GM19395 (cell line): ENCODE data around the gene SIM1.

ENCODE experiments used
- ATAC-seq: cut with Tn5 transposase; IDR thresholded peaks from one replicate; pipeline ENCODE4 v1.9.1; 2021; ENCODE audit warnings: mild to moderate bottlenecking, moderate library complexity; ENCODE audit not compliant: unreplicated experiment

Gene SIM1

DNA sequence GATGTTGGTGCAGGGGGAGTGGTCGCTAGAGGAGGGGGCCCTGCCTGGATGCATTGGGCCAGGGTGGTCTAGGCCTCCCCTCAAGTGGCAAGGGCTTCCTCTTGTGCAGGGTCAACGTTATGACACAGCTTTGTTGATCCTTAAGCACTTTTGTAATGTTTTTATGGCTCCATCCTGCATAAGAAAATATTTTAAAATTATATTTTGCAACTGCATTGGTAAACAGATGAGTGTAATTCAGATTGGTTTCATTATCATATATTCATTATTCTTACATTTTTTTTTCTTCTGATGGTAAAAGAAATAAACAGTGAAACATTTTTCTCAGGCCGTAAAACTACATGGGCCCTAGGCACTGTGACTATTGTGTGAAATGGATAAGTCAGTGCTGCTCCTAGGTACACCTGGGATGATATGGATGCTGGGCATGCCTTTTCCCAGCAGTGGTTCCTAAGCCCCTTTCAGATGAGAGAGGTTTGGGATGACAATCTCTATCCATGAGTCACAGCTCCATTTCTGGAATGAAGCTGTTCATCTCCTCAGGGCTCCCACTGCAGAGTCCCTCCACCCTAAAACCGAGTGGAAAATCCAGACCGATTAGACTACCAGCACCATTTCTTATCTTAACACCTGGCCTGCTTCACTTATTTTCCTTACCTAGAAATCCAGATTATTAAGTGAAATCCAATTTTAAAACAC, 5.8 kb upstream of the SIM1 start:
- no peak for ATAC-seq

DNA sequence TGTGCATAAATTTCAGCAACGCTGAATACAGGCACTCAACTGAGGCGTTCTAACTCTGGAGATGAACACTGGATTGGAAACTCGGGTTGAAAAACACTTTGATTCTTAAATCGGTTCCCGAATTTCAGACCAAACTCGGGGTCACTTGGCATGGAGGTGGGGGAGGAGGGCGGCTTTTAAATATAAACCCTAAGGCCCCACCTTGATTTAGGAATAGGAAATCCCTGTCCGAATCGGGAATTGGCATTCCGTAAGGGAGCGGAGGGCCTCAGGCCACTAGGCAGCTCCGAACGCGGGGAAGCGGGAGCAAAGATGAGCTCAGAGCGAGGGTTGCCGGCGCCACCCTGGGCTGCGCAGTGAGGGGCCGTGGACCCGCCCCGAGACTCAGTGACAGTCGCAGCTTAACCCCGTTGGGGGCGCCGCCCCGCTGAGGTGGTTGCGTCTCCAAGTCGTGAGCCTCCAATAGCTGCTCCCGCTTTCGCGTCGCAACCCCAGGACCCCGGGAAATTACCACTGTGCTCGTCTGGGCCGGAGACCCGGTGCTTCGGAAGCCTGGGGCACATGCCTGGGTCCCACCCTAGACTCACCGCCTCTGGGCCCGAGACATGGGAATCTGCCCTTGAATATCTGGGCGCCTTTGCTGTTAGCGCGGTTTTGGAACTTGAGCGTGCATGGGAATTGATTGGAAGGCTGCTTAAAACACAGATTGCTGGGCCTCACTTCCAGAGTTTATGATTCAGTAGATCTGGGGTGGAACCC, 4.6 kb upstream of the SIM1 start:
- no peak for ATAC-seq

DNA sequence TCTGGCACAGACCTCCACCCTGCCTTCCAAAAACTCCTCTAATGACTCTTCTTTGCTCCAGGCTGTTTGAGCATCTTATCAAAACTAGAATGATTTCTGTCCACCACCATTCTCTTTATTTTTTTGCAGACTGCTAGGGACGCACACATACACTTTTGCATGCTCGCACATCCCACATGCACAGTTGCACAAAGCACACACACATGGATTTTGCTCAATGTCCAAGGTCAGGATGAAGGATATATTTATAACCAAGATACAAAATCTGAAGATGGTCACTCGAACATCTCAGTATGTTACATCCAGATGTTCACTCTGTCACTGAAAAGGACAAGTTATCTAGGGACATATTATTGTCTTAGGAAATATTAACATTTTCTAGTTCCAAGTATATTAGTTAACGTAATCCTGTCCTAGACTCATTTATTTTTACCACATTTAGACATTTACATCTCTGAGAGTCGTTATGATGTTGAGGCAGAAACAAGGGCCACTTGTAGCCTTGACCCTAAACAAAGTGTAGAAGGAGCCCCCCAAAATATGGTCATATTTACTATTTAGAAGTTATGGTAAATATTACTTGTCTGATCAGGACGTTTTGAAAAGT, 3.4 kb upstream of the SIM1 start:
- ATAC-seq: no peak

DNA sequence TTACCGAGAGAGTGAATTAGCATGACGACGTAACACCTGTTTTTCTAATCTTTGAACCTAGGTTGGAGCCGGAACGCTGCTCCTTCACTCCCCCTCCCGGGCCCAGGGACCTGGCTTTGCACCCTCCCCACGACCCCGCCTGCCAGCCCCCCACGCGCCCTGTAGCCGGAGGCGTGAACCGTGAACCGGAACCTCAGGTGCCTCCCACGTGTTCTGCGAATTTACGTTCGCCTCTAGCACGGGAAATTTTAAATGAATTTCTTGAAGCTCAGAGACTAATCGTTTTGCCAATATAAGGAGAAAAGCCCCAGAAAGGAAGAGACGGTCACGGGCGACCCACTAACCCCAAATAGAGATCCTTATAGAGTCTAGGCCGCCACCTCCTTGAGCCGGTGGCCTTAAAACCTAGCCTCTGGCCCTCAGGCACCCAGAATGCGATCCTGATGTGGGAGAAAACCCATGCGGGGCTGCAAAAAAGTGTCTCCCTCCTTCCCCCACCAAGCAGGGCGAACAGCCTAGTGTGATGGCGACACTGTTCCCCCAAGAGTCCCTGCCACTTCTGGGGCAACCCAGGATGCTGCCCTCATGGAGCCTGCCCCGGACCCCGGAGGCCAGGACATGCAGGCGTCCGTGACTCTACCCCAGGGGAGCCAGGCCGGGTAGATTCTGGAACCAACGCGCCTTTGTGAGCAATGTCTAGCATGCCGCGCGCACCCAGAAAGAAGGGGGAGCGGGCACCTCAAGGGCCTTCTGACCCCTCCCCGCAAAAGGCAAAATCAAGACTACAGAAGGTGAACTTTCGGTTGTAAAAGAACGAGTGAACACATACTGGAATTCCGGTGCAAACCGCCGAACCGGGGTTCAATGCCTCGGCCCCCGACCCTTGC, 2.7 kb upstream of the SIM1 start:
- no peak for ATAC-seq

DNA sequence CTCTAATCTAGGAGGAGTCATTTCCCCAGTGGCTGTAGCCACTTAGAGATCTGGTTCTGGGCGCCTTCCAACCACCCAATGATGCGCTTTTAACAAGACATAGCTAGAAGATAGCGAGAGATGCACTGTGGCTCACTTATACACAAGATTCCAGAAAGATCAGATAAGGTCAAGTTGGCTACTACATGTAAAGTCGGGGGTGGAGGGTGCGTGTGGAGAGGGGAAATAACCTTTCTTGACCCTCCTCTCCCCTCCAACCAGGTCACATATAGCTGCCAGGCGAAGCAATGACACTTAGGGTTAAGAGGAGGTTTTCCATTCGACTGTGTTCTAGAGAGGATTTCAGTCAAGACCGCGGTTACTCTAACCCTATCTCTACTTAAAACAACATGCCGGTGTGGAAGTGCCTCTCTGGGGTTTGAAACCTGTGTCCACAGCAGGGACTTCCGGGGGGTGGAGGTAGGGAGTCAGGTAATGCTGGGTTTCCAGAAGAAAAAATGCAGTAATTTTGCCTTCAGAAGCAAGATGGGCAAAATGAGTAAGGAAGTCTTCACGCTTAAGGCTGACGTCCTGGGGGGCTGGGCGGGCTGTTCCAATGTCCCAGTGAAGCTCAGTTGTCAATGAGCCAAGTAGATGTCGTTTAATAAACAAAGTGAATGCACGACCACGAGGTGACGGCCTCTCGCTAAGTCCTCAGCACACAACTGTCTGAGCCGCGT, 1.8 kb upstream of the SIM1 start:
- no peak for ATAC-seq

DNA sequence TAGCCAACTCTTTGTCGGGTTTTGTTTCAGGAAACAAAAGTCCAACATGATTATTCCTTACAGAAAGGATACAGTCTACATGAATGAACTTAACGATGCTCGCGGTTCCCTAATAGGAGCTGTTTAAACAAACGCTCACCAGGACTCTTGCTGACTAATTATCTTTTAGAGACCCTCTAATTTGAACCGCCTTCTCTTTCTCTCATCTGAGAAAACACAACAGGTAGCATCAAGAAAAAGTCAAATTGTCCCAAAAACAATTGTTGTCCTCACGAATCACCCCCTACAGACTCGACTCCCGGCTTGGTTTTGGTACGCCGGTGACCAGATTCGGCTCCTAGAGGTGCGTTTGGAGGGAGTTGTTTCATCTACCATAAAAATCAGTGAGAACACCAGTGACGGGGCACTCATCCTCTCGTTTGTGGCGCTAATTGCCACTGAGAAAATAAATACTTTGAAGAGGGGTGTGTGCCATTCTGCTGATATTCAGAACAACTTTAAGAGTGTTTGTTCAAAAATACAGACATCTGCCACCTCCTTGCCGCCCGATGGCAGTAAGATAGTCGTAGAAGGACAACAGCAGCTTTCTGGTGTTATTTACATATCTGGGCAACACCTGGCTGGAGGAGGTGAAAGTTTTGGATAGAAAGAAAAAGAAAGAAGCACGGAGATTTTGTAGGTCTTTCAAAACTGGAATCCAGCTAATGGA, 1.1 kb upstream of the SIM1 start:
- no peak for ATAC-seq

DNA sequence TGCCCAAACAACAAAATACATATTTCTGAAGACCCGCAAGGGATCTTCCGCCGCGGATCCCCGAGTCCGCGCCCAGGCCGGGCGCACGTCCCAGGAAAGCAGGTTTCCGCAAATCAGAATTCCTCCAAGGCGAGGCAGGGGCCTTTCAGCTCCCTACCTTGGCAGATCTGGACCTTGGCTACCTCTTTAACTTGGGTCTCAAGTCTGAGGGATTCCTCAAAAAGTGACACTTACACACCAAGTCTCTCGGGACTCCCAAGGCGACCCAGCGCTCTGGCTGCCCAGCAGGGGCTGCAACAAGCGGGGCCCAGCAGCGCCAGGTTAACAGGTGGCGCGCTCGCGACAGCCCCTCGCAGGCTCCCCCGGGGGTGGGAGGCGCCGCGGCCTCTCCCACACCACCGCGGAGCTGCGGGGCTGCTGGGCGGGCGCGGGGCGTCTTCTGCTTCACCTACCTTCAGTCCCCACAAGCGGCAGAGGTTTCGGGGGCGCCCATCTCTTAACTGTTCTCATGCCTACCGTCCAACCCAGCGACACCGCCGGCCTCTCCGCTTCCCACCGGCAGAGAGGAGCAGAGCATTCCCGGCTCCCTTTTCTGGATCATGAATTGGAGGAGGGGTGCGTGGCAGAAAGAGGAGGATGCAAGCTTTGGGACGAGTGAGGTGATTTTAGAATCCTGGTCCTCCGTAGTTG, 414 bp downstream of the SIM1 start:
- no peak for ATAC-seq

DNA sequence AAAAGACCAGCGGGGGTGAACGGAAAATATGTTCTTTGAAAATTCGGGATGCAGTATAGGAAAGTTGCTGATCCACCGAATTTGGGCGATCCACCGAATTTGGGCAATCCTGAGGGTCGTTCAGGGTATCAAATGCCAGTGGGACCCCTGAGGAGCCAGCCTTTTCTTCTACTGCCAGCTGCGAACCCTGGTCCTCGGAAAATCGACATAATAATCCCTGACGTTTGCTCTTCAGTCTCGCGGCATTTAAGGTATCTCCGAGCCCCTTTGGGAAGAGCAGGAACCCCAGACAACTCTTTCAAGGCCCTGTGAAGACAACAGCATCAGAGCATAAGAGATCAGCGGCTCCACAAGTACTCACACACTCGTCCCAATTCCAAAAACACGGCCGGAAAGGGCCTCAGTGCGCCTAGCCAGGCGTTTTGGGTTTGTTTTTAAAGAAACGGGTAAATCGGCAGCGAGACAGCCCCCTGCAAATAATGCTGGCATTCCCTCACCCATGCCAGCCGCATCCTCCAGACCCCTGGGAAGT, 1.0 kb downstream of the SIM1 start:
- no peak for ATAC-seq

DNA sequence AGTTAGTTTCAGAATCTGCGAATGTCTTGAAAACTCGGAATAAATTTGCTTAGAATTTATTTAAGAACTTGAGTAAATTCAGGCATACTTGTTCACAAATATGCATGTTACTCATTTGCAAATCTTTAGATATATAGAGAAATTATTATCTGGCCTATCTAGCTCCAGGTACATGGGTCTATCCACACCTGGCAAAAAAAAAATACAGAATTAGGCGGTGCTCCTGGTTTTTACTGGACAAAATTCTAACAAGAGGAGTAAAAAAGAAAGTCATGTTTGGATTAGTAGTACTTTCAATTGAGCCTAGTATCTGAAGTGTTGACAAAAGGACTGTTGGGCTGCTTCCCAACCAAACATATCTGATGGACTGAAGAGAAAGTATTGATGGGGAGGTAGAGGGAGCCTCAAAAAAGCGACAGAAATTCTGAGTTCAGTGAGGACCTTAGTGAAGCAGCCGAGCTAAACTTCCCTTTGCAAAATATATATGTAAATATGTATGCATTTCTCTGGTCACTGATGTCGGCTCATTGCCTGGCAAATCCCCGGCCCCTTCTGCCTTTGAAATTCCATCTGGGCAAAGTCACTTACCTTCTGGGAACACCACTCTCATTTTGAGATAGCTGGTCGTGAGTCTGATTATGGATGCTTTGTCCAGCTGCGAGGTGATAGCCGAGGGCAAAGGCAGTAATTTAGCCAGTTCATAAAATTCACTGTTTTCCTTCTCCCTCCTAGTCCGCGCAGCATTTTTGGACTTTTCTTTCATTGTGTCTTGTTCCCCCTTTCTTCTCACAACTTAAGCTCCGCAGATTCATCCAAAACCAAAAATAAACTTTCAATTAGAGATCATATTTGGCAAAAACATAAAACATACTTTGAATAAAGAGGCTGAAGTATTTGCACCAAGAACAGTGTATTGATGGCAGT, 1.8 kb downstream of the SIM1 start:
- no peak for ATAC-seq

DNA sequence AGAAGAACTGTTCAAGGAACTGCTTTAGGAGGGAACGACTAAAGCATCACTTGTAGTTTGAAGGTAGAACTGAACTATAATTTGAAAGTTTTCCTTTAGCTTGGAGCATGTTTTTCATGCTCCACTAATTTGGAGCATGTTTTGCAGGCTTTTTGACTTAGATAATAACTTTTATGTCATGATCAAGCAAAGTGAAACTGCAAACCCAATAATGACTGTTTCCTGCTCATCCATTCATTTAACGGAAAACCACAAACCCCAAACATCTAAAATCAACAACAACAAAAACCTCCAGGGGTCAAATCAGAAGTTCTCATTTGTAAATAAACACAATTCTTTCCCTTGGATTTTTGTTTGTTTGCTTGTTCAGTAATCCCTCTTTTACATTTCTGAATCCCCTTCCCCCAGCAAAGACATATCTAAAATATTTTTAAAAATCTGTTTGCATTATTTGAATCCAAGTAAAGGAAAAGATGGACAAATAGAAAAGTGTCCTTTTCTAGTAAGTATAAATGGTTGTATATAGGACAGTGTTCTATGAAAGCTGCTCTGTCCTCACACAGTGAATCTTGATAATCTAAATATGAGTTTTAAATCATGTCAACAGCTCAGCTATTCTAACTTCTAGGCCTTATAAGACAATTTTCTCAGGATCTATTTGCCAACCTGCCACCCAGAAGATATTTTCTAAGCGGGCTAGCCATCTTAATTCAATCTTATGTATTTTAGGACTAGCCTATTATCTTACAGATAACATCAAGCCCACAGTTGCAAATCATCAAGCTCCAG, 2.6 kb downstream of the SIM1 start:
- ATAC-seq: no peak

DNA sequence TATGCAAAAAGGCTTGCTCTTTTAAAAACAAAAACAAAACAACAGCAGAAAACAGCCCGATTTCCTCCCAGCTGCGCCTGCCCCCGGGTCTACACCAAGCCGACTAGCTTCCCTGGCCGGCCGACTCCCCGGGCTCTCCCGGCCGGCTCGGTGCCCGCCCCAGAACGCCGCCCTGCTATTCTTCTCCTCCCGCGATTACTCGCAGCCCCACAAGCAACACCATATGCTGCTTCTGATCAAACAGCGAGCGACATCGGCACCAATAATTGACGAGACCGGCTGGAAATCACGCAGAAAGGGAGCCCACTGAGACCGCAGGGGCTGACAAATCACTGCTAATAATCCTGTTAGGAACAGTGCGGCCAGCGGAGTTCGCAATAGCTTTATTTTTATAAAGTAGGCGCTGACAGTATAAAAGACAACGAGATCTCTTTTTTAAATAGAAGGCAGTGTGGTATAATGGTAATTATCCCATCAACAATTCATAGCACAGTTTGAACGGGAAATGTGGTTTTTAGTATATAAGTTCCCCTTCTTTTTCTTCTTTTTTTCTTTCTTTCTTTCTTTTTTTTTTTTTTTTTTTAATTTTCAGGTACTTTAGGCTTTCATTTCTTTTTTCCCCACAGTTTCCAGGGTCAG, 3.3 kb downstream of the SIM1 start:
- no peak for ATAC-seq

DNA sequence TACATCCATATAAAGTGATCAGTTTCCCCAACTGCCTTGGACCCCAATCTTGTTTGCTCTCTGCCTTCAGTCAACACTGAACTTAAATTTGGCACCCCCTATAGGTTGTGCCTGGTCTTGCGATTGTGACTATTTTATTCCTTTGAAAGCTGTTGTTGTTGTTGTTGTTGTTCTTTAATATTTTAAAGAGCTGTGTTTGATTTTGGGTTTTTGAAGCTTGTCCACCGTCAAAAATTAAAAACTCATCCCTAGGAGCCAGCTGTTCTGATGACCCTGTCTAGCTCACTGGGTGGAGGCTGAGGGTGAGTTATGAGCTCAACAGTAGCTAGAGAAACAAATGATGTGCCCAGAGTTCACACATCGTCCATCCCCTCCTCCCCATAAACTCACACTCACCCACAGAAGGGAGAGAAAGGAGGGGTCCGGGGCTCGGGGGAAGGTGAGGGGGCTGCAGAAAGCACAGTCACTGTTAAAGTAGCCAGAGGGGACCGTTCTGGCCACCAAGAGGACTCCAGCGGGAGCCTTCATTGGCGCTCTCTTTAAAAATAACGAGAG, 4.0 kb downstream of the SIM1 start:
- no peak for ATAC-seq

DNA sequence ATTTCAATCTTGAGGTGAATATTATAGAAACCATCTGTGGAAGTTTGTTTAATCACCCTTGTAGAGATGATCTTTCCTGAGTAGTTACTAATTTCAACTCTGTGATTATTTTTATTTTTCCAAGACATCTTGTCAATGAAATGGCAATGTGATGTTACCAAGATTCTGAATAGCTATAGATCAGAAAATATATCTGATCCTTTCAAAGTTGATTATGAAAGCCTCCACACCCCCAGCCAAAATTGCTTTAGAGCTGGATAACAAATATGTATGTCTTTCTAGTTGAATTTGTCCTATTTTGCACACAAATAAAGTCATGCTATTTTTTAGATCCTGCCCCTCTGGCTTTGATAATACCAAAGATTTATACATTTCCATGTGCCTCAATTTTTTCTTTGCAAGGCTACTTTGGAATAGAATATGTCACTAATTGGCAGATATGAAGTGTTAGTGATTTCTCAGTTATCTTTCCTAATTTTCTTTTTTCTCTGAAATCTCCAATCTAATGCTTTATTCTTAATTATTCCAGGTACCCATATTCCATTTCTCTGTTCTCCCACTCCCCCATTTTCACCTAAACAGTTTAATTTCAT, 5.0 kb downstream of the SIM1 start:
- ATAC-seq: no peak

DNA sequence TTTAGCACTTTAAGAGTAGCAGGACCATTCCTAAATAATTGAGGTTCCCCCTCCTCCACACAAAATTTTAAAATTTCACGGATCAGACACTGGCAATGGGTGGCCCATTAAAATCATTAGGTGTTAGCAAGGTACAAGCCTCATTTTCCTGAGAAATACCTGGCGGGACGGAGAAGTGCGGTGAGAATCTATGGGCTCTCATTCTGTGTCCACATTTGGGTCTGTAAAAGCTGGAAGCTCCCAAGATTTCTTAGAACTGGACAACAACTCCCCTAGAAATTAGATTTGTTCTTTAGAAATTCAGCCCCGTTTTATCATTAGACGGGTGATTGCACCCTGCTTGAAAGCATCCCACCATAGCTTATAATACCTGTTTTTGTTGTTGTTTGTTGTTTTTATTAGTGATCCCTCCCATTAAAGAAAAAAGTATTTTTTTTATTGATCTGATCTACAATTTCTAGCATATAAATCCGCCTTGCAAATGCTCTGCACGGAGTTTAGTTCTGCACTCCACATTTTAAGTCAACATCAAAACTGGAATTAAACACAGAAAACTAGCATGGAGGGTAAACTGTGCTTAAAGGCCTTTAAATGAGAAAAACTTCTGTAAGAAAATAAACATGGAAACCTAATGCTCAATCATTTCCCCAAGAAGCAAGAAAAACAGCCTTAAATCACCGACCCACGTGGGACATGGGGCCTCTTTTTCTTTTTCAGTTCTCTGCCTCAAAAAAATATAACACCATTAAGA, 5.7 kb downstream of the SIM1 start:
- no peak for ATAC-seq

DNA sequence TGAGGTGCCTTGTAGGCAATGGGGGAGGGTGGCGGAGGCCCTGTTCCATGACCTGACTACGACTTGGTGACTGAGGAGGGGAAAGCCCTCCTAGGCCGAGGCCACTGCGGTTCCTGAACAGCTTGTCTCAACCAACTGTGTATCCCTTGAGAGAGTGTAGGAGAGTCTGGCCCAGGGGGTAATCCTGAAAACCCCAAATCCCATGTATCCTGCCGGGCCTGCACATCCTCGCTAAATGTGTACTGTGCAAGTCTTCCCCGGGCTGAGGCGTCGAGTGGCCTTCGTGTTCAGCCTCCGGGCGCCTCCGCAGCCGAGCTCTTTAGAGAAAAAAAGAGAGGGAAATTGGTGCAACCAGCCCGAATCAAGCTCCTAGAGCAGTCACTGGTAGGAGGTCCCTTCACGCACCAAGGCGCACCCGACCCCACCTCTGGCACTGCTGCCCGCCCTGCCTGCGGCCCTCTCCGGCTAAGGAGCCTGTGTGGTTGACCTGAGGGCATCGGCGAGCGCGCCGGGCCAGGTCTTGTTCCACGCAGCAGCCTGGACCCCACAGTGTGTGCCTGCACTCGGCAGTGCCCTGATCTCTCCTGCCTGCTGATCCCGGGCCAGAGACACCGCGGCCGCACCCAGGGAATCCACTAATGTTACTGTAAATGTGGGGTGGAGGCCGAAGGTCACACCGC, 7.3 kb downstream of the SIM1 start:
- no peak for ATAC-seq
